NCI-H748 (cell line): ENCODE data around the gene CHRNA9.

Source experiments
- DNase-seq: peaks from one replicate; lab custom pipeline; 2025; ENCODE audit not compliant: unreplicated experiment; lab: John Stamatoyannopoulos, UW

CHRNA9 gene

GRCh38 chr4:40337051-40337450 lies 1.9 kb downstream of the CHRNA9 start:
- DNase-seq = peak; percentile 65

GRCh38 chr4:40337523-40337922 lies 2.4 kb downstream of the CHRNA9 start:
- DNase-seq = no peak

GRCh38 chr4:40340030-40340429 lies 4.9 kb downstream of the CHRNA9 start:
- DNase-seq = no peak

- DNase-seq = no peak
These were observed 12.3 kb downstream of the CHRNA9 start for GRCh38 chr4:40347472-40347871.

GRCh38 chr4:40348000-40348399 lies 12.9 kb downstream of the CHRNA9 start:
- DNase-seq = no peak

- DNase-seq = peak; percentile 10
These were observed 14.5 kb downstream of the CHRNA9 start for GRCh38 chr4:40349561-40350198.

GRCh38 chr4:40350627-40351227 lies 15.6 kb downstream of the CHRNA9 start:
- DNase-seq = no peak

GRCh38 chr4:40354158-40354557 lies 19.0 kb downstream of the CHRNA9 start:
- no peak for DNase-seq

- DNase-seq = no peak
These were observed 20.0 kb downstream of the CHRNA9 start for GRCh38 chr4:40355131-40355530.

- no peak for DNase-seq
These were observed 22.6 kb downstream of the CHRNA9 start for GRCh38 chr4:40357738-40358137.

- DNase-seq = no peak
These were observed 26.2 kb downstream of the CHRNA9 start for GRCh38 chr4:40361338-40361737.

GRCh38 chr4:40363382-40363920 lies 28.3 kb downstream of the CHRNA9 start:
- no peak for DNase-seq

GRCh38 chr4:40363945-40364344 lies 28.8 kb downstream of the CHRNA9 start:
- DNase-seq = no peak

- DNase-seq = no peak
These were observed 30.6 kb downstream of the CHRNA9 start for GRCh38 chr4:40365766-40366165.

- DNase-seq = no peak
These were observed 32.3 kb downstream of the CHRNA9 start for GRCh38 chr4:40367451-40367850.

GRCh38 chr4:40369437-40370274 lies 34.5 kb downstream of the CHRNA9 start:
- no peak for DNase-seq

GRCh38 chr4:40372651-40373050 lies 37.5 kb downstream of the CHRNA9 start:
- no peak for DNase-seq

GRCh38 chr4:40373636-40374035 lies 38.5 kb downstream of the CHRNA9 start:
- DNase-seq = no peak

- DNase-seq = no peak
These were observed 40.0 kb downstream of the CHRNA9 start for GRCh38 chr4:40375095-40375494.

GRCh38 chr4:40375620-40376019 lies 40.5 kb downstream of the CHRNA9 start:
- no peak for DNase-seq

GRCh38 chr4:40377512-40378365 lies 42.6 kb downstream of the CHRNA9 start:
- no peak for DNase-seq
